GM23248 (cell line): Measurements from ENCODE around the gene COMMD7. TPM values are rescaled to one million over a fixed set of nuclear protein-coding genes. Genes with fewer than 3 reads are reported as not detected.

Experiments
- DNase-seq: peaks from one replicate; pipeline ENCODE4 v3.0.0-alpha.2; 2015
- H2AFZ ChIP-seq: fragments of 200-600 bp; sonication (generic); 2 replicates; pipeline ENCODE4 v1.6.1; 2016; ENCODE audit warnings: antibody characterized with exemption
- H3F3A ChIP-seq: fragments of 200-600 bp; sonication (generic); 2 replicates; pipeline ENCODE4 v1.6.1; 2016; ENCODE audit warnings: mild to moderate bottlenecking, antibody characterized with exemption, mixed run types; ENCODE audit not compliant: insufficient read depth
- H3K27ac ChIP-seq: fragments of 200-600 bp; sonication (generic); 2 replicates; pipeline ENCODE4 v1.5.1; 2016; ENCODE audit warnings: mild to moderate bottlenecking
- H3K27me3 ChIP-seq: fragments of 200-600 bp; sonication (generic); replicated peaks from 2 replicates; pipeline ENCODE4 v1.6.1; 2016; ENCODE audit warnings: mild to moderate bottlenecking; ENCODE audit not compliant: insufficient read depth
- H3K36me3 ChIP-seq: fragments of 200-600 bp; sonication (generic); 2 replicates; pipeline ENCODE4 v1.6.1; 2016; ENCODE audit warnings: low read depth, mild to moderate bottlenecking
- H3K4me1 ChIP-seq: fragments of 200-600 bp; sonication (generic); 2 replicates; pipeline ENCODE4 v1.6.1; 2016; ENCODE audit warnings: mild to moderate bottlenecking; ENCODE audit not compliant: insufficient read depth
- H3K4me2 ChIP-seq: fragments of 200-600 bp; sonication (generic); one replicate; pipeline ENCODE4 v1.6.1; 2016; ENCODE audit warnings: mild to moderate bottlenecking; ENCODE audit not compliant: unreplicated experiment
- H3K4me3 ChIP-seq: fragments of 200-600 bp; sonication (generic); 2 replicates; pipeline ENCODE4 v1.5.1; 2016; ENCODE audit warnings: mild to moderate bottlenecking
- H3K79me2 ChIP-seq: fragments of 200-600 bp; sonication (generic); 2 replicates; pipeline ENCODE4 v1.6.1; 2016; ENCODE audit warnings: mild to moderate bottlenecking; ENCODE audit not compliant: insufficient read depth
- H3K9ac ChIP-seq: fragments of 200-600 bp; sonication (generic); 2 replicates; pipeline ENCODE4 v1.6.1; 2016; ENCODE audit warnings: mild to moderate bottlenecking
- H3K9me2 ChIP-seq: fragments of 200-600 bp; sonication (generic); 2 replicates; pipeline ENCODE4 v1.6.1; 2016; ENCODE audit warnings: mixed run types, mild to moderate bottlenecking, moderate library complexity; ENCODE audit not compliant: insufficient read depth
- H3K9me3 ChIP-seq: fragments of 200-600 bp; sonication (generic); one replicate; pipeline ENCODE4 v1.6.1; 2017; ENCODE audit warnings: low read depth
- H4K20me1 ChIP-seq: fragments of 200-600 bp; sonication (generic); 2 replicates; pipeline ENCODE4 v1.6.0; 2016; ENCODE audit not compliant: insufficient read depth
- EZH2 ChIP-seq: fragments of 200-600 bp; sonication (generic); IDR thresholded peaks from 2 replicates; pipeline ENCODE4 v1.6.1; 2018; ENCODE audit warnings: antibody characterized with exemption, mild to moderate bottlenecking; ENCODE audit not compliant: insufficient read depth, poor library complexity, severe bottlenecking
- EZH2phosphoT487 ChIP-seq: fragments of 200-600 bp; sonication (generic); IDR thresholded peaks from 2 replicates; pipeline ENCODE4 v1.6.1; 2018; ENCODE audit warnings: antibody characterized with exemption, moderate library complexity, mild to moderate bottlenecking, low read depth; ENCODE audit not compliant: insufficient read depth
- WGBS, 2 experiments: methylation state at CpG; one replicate each; pipeline ENCODE4 v1.1.6; 2015 to 2017; ENCODE audit warnings: low lambda C conversion rate in 2 of 2, low coverage in 1 of 2; ENCODE audit errors: missing lambda C conversion rate in 2 of 2; 5-methylcytosine and 5-hydroxymethylcytosine counted together
- in situ Hi-C: fragments of 300-500 bp; cut with MboI; formaldehyde crosslinking; loops from 2 replicates; pipeline ENCODE4 v1.15.0; 2020
- polyA plus RNA-seq: library from polyadenylated mRNA; unstranded; fragments of >200 nt; fragmentation: Nextera tagmentation; extraction: Ambion mirVana; gene quantifications from 2 replicates; pipeline ENCODE4 v1.2.1, GENCODE V29; 2016
- total RNA-seq: library from RNA; depleted of rRNA; stranded (reverse); fragments of >200 nt; shearing (Covaris generic); gene quantifications from 2 replicates; pipeline ENCODE4 v1.2.3, GENCODE V29; 2014

Gene COMMD7
- total and polyA plus RNA-seq, 2 experiments from 2014 or later = 37.0 to 68.8 TPM

DNA sequence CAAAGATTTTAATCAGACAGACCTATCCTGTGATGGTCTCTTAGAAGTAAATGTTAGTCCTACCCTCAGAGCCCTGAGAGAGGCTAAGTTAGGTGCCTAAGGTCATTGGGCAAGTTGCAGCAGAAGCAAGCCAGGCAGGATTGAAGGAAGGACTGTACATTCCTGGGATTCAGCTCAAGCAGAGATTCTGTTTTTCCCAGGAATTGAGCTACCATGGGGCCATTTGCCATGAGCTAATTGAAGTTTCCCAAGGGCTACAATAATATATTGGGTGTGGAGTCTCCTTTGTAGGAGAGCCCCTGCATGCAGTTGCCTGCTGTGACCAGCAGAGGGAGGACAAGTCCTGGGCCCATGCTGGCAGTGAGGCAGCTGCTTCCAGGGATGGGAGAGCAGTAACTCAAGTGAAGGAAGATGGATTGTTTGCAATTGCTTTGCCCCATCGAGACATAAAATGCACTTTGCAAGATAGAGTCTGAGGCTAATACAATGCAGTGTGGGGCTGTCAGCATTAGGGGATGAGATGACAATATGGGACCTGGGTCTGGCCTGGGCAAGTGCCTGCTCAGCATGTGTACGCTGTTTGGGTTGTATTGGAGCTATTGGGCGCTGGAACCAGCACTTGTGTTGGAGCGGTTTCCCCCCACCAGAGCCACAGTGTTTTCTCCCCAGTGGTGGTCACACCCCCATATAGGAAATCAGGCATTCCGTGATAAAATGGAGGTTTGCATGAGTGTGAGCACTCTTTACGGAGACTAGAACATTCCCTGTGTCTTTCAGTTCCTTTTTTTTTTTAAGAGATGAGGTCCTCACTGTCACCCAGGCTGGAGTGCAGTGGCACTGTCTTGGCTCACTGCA lies 46.9 kb upstream of the COMMD7 start:
- in situ Hi-C loops = loop anchor here (25.0 kb wide), 1 partner anchor 253 kb away; no protein-coding TSS in a partner anchor
- no peak overlapping the region for H3K9ac ChIP-seq
- no peak overlapping the region for H3K4me3 ChIP-seq
- H3K9me2 ChIP-seq = no peaks in the 10 kb centered on the region
- H4K20me1 ChIP-seq = no peaks in the 10 kb centered on the region
- H3K79me2 ChIP-seq = no peaks in the 10 kb centered on the region
- H3K27ac ChIP-seq = no peak overlapping the region
- no peak overlapping the region for H2AFZ ChIP-seq
- no peak for TF ChIP-seq EZH2phosphoT487
- TF ChIP-seq EZH2 = no peak
- no peaks in the 10 kb centered on the region for H3K27me3 ChIP-seq
- 53 to 54% methylated on average over 6 of the region's 6 CpGs for WGBS, 2 experiments
- no peak overlapping the region for H3K4me2 ChIP-seq
- no peaks in the 10 kb centered on the region for H3K4me1 ChIP-seq
- H3F3A ChIP-seq = no peaks in the 10 kb centered on the region
- peak; percentile 81 for DNase-seq
- H3K36me3 ChIP-seq = no peaks in the 10 kb centered on the region
- no peaks in the 10 kb centered on the region for H3K9me3 ChIP-seq

DNA sequence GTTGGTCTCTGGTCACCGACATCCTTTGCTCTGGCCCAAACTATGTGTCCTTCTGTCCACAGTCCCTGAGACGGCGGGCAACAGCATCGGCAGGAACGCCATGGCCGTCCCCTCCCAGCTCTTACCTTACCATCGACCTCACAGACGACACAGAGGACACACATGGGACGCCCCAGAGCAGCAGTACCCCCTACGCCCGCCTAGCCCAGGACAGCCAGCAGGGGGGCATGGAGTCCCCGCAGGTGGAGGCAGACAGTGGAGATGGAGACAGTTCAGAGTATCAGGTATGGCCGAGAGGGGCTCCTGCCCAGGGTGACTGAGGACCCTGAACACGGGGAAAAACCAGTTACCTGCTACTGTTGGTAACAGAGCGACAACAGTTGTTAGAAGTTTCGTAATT lies 43.9 kb upstream of the COMMD7 start:
- no peaks in the 10 kb centered on the region for H3K9me3 ChIP-seq
- no peak overlapping the region for H3K4me2 ChIP-seq
- no peaks in the 10 kb centered on the region for H3K4me1 ChIP-seq
- H3F3A ChIP-seq = no peaks in the 10 kb centered on the region
- no peaks in the 10 kb centered on the region for H3K9me2 ChIP-seq
- H2AFZ ChIP-seq = no peak overlapping the region
- no peaks in the 10 kb centered on the region for H3K36me3 ChIP-seq
- H3K27ac ChIP-seq = no peak overlapping the region
- WGBS, 2 experiments = 95% methylated on average over 16 of the region's 16 CpGs
- TF ChIP-seq EZH2 = no peak
- TF ChIP-seq EZH2phosphoT487 = no peak
- no peaks in the 10 kb centered on the region for H3K79me2 ChIP-seq
- no peaks in the 10 kb centered on the region for H3K27me3 ChIP-seq
- H3K9ac ChIP-seq = no peak overlapping the region
- H4K20me1 ChIP-seq = no peaks in the 10 kb centered on the region
- no peak overlapping the region for H3K4me3 ChIP-seq
- DNase-seq = no peak
- in situ Hi-C loops = loop anchor here (25.0 kb wide), 1 partner anchor 250 kb away; no protein-coding TSS in a partner anchor

DNA sequence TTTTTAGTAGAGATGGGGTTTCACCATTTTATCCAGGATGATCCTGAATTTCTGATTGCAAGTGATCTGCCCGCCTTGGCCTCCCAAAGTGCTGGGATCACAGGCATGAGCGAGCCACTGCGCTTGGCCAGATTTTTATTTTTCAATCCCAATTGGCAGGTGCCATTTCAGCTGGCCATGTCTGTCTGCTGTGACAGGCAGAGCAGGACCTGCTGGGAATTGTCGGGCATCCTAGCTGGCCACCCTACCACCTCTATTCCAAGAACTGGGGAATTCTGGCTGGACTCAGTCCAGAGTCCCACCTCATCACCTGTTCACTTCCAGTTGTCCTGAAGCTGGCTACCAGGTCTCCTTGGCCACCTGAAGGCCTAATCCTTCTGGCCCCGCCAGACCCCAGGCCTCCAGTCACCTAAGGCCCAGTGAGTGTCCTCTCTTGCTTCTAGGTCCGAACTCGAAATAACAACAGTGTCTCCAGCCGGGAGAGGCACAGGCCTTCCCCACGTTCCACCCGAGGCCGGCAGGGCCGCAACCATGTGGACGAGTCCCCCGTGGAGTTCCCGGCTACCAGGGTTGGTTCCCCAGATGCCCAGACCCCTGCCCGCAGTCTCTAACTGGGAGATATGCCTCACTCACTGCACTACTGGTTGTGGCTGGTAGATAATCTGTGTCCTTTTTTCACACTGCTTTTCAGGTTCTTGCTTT lies 42.9 kb upstream of the COMMD7 start:
- Histone ChIP-seq H3K4me2 (no peak overlapping the region), H3K9me3 (no peaks in the 10 kb centered on the region), H3F3A (no peaks in the 10 kb centered on the region), H3K27ac (no peak overlapping the region), H4K20me1 (no peaks in the 10 kb centered on the region), H3K4me3 (no peak overlapping the region), H3K36me3 (no peaks in the 10 kb centered on the region), H3K4me1 (no peaks in the 10 kb centered on the region), H2AFZ (no peak overlapping the region), H3K9me2 (no peaks in the 10 kb centered on the region), H3K27me3 (no peaks in the 10 kb centered on the region), H3K79me2 (no peaks in the 10 kb centered on the region), H3K9ac (no peak overlapping the region)
- in situ Hi-C loops = loop anchor here (25.0 kb wide), 1 partner anchor 249 kb away; no protein-coding TSS in a partner anchor
- WGBS, 2 experiments = 92 to 95% methylated on average over 16 of the region's 16 CpGs
- TF ChIP-seq EZH2phosphoT487 (no peak), EZH2 (no peak)
- no peak for DNase-seq

DNA sequence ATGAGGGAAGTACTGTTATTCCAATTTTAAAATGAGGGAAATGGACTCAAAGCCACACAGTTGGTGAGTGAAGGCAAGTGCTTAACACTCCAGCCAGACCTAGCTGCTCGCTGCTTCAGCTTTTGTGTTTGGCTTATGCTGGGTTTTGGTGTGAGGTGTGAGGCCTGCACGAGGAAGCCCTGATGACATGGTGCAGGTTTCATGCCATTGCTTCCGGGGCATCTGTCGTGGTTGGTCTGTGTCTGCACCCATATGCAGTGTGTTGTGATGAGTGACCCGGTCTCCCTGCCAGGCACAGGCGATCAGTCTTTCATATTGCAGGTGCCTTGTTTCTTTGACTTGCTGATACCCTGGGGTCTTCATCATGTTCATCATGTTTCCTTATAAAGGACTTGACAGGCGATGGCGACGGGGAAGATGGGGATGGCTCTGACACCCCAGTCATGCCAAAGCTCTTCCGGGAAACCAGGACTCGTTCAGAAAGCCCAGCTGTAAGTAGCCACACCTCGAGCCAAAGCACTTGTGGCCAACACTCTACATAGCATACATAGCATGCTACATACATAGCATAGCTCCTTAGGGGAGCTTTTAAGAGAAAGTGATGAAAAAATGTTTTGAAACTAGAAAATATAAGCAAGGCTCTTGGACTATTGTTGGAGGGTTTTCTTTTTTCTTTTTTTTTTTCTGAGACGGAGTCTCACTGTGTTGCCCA lies 41.3 kb upstream of the COMMD7 start:
- Histone ChIP-seq H3K4me3 (no peak overlapping the region), H3F3A (no peaks in the 10 kb centered on the region), H3K9me3 (no peaks in the 10 kb centered on the region), H3K27ac (no peak overlapping the region), H3K9ac (no peak overlapping the region), H2AFZ (no peak overlapping the region), H4K20me1 (no peaks in the 10 kb centered on the region), H3K4me2 (no peak overlapping the region), H3K4me1 (no peaks in the 10 kb centered on the region), H3K79me2 (no peaks in the 10 kb centered on the region), H3K36me3 (no peaks in the 10 kb centered on the region), H3K9me2 (no peaks in the 10 kb centered on the region), H3K27me3 (no peaks in the 10 kb centered on the region)
- in situ Hi-C loops = loop anchor here (5.0 to 25.0 kb wide), 2 partner anchors 107 to 247 kb away; no protein-coding TSS in a partner anchor
- WGBS, 2 experiments = 84% methylated on average over 13 of the region's 13 CpGs
- DNase-seq = no peak
- no peak for TF ChIP-seq EZH2
- no peak for TF ChIP-seq EZH2phosphoT487
